Common myeloid progenitor, CD34-positive (primary cell): Measurements from ENCODE around the gene CRIP2.

Source experiments
- CTCF ChIA-PET: fragments of 350-600 bp; sonication (Branson Sonifier 250); formaldehyde crosslinking; loops from one replicate; lab custom pipeline; 2021; ENCODE audit warnings: antibody characterized with exemption; lab: Charles Lee
- POLR2A ChIA-PET: fragments of 350-600 bp; sonication (Branson Sonifier 250); formaldehyde crosslinking; loops from one replicate; lab custom pipeline; 2021; ENCODE audit warnings: antibody characterized with exemption; lab: Charles Lee
- DNase-seq, 3 donors: peaks; one replicate each; pipeline versions ENCODE4 v3.0.0 to v3.0.0-alpha.2; 2013
- H3K27ac ChIP-seq, 2 experiments: 1 replicate in 1 of 2; 2 replicates in 1 of 2; pipeline ENCODE4 v1.7.0; 2013; ENCODE audit warnings: inconsistent platforms in 2 of 2, low read length in 2 of 2, mild to moderate bottlenecking in 2 of 2, low read depth in 1 of 2, moderate library complexity in 1 of 2; ENCODE audit not compliant: severe bottlenecking in 2 of 2, insufficient read depth in 1 of 2, poor library complexity in 1 of 2
- H3K27me3 ChIP-seq, 5 experiments: replicated peaks in 2 of 5; 1 replicate in 3 of 5; 2 replicates in 2 of 5; pipeline versions ENCODE4 v1.6.1 to v1.7.0; 2013; ENCODE audit warnings: low read length in 4 of 5, mild to moderate bottlenecking in 2 of 5, moderate library complexity in 2 of 5, inconsistent platforms in 1 of 5; ENCODE audit not compliant: insufficient read depth in 5 of 5, control insufficient read depth in 4 of 5
- H3K36me3 ChIP-seq, 4 experiments: 1 replicate in 2 of 4; 2 replicates in 2 of 4; pipeline versions ENCODE4 v1.6.1 to v1.7.0; 2013; ENCODE audit warnings: low read length in 3 of 4, control low read depth in 1 of 4, mild to moderate bottlenecking in 1 of 4; ENCODE audit not compliant: control insufficient read depth in 4 of 4, insufficient read depth in 4 of 4
- H3K4me1 ChIP-seq, 4 experiments: 1 replicate in 3 of 4; 2 replicates in 1 of 4; pipeline versions ENCODE4 v1.6.1 to v1.7.1; 2013; ENCODE audit warnings: low read length in 3 of 4, mild to moderate bottlenecking in 3 of 4, control low read depth in 1 of 4, inconsistent platforms in 1 of 4, moderate library complexity in 1 of 4; ENCODE audit not compliant: control insufficient read depth in 4 of 4, insufficient read depth in 4 of 4; ENCODE audit errors: control extremely low read depth in 1 of 4
- H3K4me3 ChIP-seq, 7 experiments: 1 replicate in 4 of 7; 2 replicates in 3 of 7; pipeline versions ENCODE4 v1.5.1 to v1.7.0; 2013; ENCODE audit warnings: mild to moderate bottlenecking in 7 of 7, low read length in 6 of 7, moderate library complexity in 6 of 7, inconsistent platforms in 2 of 7, low read depth in 2 of 7, control low read depth in 1 of 7; ENCODE audit not compliant: insufficient read depth in 4 of 7, control insufficient read depth in 1 of 7; ENCODE audit errors: extremely low read depth in 1 of 7
- H3K9me3 ChIP-seq, 5 experiments: 1 replicate in 4 of 5; 2 replicates in 1 of 5; pipeline versions ENCODE4 v1.6.1 to v1.7.1; 2013; ENCODE audit warnings: low read length in 4 of 5, mild to moderate bottlenecking in 2 of 5, inconsistent platforms in 1 of 5, low read depth in 1 of 5, moderate library complexity in 1 of 5; ENCODE audit not compliant: control insufficient read depth in 4 of 5, insufficient read depth in 2 of 5; ENCODE audit errors: control extremely low read depth in 1 of 5
- WGBS: methylation state at CpG from one replicate; pipeline ENCODE4 v1.1.5; 2013; ENCODE audit not compliant: insufficient coverage; 5-methylcytosine and 5-hydroxymethylcytosine counted together

Gene CRIP2

GRCh38 chr14:105490267-105490571 is 15.6 kb downstream of the CRIP2 start:
- Histone ChIP-seq H3K4me1 (peaks cover 0 to 61% (median 56%) of the 10 kb centered on the region in 4 experiments), H3K27me3 (peaks cover 0 to 34% (median 5%) of the 10 kb centered on the region in 5 experiments), H3K9me3 (no peaks in the 10 kb centered on the region), H3K4me3 (peak overlapping the region; percentile 42 to 81 (median 69)), H3K27ac (peak overlapping the region in 1 of 2 experiments; percentile 79), H3K36me3 (peaks cover 2 to 16% (median 6%) of the 10 kb centered on the region in 4 experiments)
- ChIA-PET CTCF (interaction anchor here (0.8 to 5.2 kb wide), 24 partner anchors 9 to 128 kb away, joined by 3 to 68 read pairs (median 5); no protein-coding TSS in a partner anchor), POLR2A (interaction anchor here (0.8 to 2.6 kb wide), 6 partner anchors 9 to 120 kb away, joined by 3 to 23 read pairs (median 4); no protein-coding TSS in a partner anchor)
- DNase-seq: no peak
- WGBS: 0% methylated on average over 26 of the region's 33 CpGs

- WGBS: 0% methylated on average over 79 of the region's 94 CpGs
- CTCF ChIA-PET: interaction anchor here (0.8 to 5.2 kb wide), 20 partner anchors 9 to 129 kb away, joined by 3 to 68 read pairs (median 5); no protein-coding TSS in a partner anchor
- peak within 1 kb of the TSS; percentile 58 to 83 (median 75) for H3K4me3 ChIP-seq
- peak; percentile 100 for DNase-seq
- H3K36me3 ChIP-seq: peaks cover 2 to 16% (median 6%) of the 10 kb centered on the region in 4 experiments
- POLR2A ChIA-PET: interaction anchor here (1.1 to 2.6 kb wide), 5 partner anchors 9 to 120 kb away, joined by 3 to 23 read pairs (median 5); no protein-coding TSS in a partner anchor
- peaks cover 0 to 55% (median 52%) of the 10 kb centered on the region in 4 experiments for H3K4me1 ChIP-seq
- H3K27ac ChIP-seq: peak within 1 kb of the TSS; percentile 70 to 88
- H3K9me3 ChIP-seq: no peaks in the 10 kb centered on the region
- peaks cover 0 to 29% (median 5%) of the 10 kb centered on the region in 5 experiments for H3K27me3 ChIP-seq
Observed at GRCh38 chr14:105490572-105491365, 16.1 kb downstream of the CRIP2 start, which contains the start of gene TEDC1. TSS of gene TEDC1 (plus strand) at chr14:105491246. CDS start at chr14:105491376, 130 bp downstream.

- POLR2A ChIA-PET: interaction anchor here (2.6 kb wide), 1 partner anchor 10 kb away, joined by 23 read pairs; no protein-coding TSS in a partner anchor
- Histone ChIP-seq H3K27ac (peak overlapping the region; percentile 70 to 88), H3K27me3 (peaks cover 0 to 22% (median 2%) of the 10 kb centered on the region in 5 experiments), H3K4me3 (peak overlapping the region; percentile 43 to 83 (median 75)), H3K9me3 (no peaks in the 10 kb centered on the region), H3K4me1 (peaks cover 0 to 48% (median 45%) of the 10 kb centered on the region in 4 experiments), H3K36me3 (peaks cover 2 to 16% (median 6%) of the 10 kb centered on the region in 4 experiments)
- CTCF ChIA-PET: interaction anchor here (1.5 to 5.2 kb wide), 3 partner anchors 10 to 118 kb away, joined by 3 to 68 read pairs (median 21); no protein-coding TSS in a partner anchor
- peak; percentile 75 to 83 (median 82) for DNase-seq
- WGBS: 1% methylated on average over 48 of the region's 53 CpGs
Observed at GRCh38 chr14:105491366-105491973, 16.8 kb downstream of the CRIP2 start.

GRCh38 chr14:105492031-105492970 is 17.7 kb downstream of the CRIP2 start:
- H3K4me3 ChIP-seq: peak overlapping the region in 3 of 7 experiments; percentile 79 to 83 (median 83)
- ChIA-PET POLR2A (no interaction called here), CTCF (interaction anchor here (1.5 to 5.2 kb wide), 3 partner anchors 11 to 119 kb away, joined by 3 to 68 read pairs (median 21); no protein-coding TSS in a partner anchor)
- no peak overlapping the region for H3K27ac ChIP-seq
- peaks cover 2 to 16% (median 6%) of the 10 kb centered on the region in 4 experiments for H3K36me3 ChIP-seq
- peaks cover 0 to 40% (median 37%) of the 10 kb centered on the region in 4 experiments for H3K4me1 ChIP-seq
- WGBS: 95% methylated on average over 21 of the region's 24 CpGs
- H3K9me3 ChIP-seq: no peaks in the 10 kb centered on the region
- DNase-seq: no peak
- peaks cover 0 to 14% (median 2%) of the 10 kb centered on the region in 5 experiments for H3K27me3 ChIP-seq

GRCh38 chr14:105492971-105493871 is 18.6 kb downstream of the CRIP2 start:
- ChIA-PET CTCF (interaction anchor here (1.5 to 5.2 kb wide), 3 partner anchors 11 to 120 kb away, joined by 3 to 68 read pairs (median 21); no protein-coding TSS in a partner anchor), POLR2A (no interaction called here)
- no peak for DNase-seq
- 95% methylated on average over 12 of the region's 20 CpGs for WGBS
- Histone ChIP-seq H3K36me3 (peaks cover 2 to 16% (median 6%) of the 10 kb centered on the region in 4 experiments), H3K27ac (no peak overlapping the region), H3K9me3 (no peaks in the 10 kb centered on the region), H3K4me1 (peaks cover 0 to 31% (median 28%) of the 10 kb centered on the region in 4 experiments), H3K4me3 (no peak overlapping the region), H3K27me3 (peaks cover 0 to 5% (median 0%) of the 10 kb centered on the region in 5 experiments)
